OCI-LY7 (cell line): ENCODE data around the gene MAP3K2.

Experiments
- CTCF ChIP-seq: fragments of 200-600 bp; sonication (generic); conservative IDR thresholded peaks from 2 replicates; pipeline ENCODE4 v1.5.1; 2014; ENCODE audit warnings: mild to moderate bottlenecking, antibody characterized with exemption, low read length, moderate library complexity, mixed read lengths
- EZH2phosphoT487 ChIP-seq: fragments of 200-600 bp; sonication (generic); IDR thresholded peaks from 2 replicates; pipeline ENCODE4 v1.6.1; 2018; ENCODE audit warnings: low read depth, borderline replicate concordance, mild to moderate bottlenecking, mixed run types, antibody characterized with exemption, low read length, moderate library complexity, mixed read lengths

- TF ChIP-seq CTCF (no peak), EZH2phosphoT487 (no peak)
These were observed 130.9 kb downstream of the MAP3K2 start for GRCh38 chr2:127256866-127257265.
